Bronchial epithelial cell (primary cell): ENCODE measurements around the gene OBP2A. TPM values are rescaled to one million over a fixed set of nuclear protein-coding genes. Genes with fewer than 3 reads are reported as not detected.

Experiments
- DNase-seq: peaks from one replicate; pipeline ENCODE4 v3.0.0-alpha.2; 2010; ENCODE audit warnings: low read depth
- FAIRE-seq: peaks from 2 replicates; lab custom pipeline; 2011; peaks lifted over from hg19 to GRCh38; lab: Jason Lieb, UNC
- H3K27me3 ChIP-seq: 2 replicates; pipeline ENCODE4 v1.5.1; 2011; ENCODE audit warnings: low read length; ENCODE audit not compliant: control insufficient read depth, insufficient read depth
- H3K36me3 ChIP-seq: 2 replicates; pipeline ENCODE4 v1.5.1; 2011; ENCODE audit warnings: low read length; ENCODE audit not compliant: control insufficient read depth, insufficient read depth
- H3K4me3 ChIP-seq: 2 replicates; pipeline ENCODE4 v1.5.1; 2011; ENCODE audit warnings: mild to moderate bottlenecking, low read depth, low read length, control low read depth
- CTCF ChIP-seq: IDR thresholded peaks from 2 replicates; pipeline ENCODE4 v1.5.1; 2011; ENCODE audit warnings: mild to moderate bottlenecking, moderate library complexity, low read length, control low read depth, inconsistent platforms; ENCODE audit not compliant: insufficient read depth, severe bottlenecking
- total RNA-seq: library from RNA; depleted of rRNA; stranded (reverse); fragments of >200 nt; gene quantifications from 2 replicates; pipeline ENCODE4 v1.2.1, GENCODE V29; 2014

The OBP2A gene
- total RNA-seq, 1 donor from 2014 or later: not detected

GRCh38 chr9:135581636-135582426 lies 35.9 kb downstream of the OBP2A start:
- H3K27me3 ChIP-seq: no peaks in the 10 kb centered on the region
- no peak for TF ChIP-seq CTCF
- no peak overlapping the region for H3K4me3 ChIP-seq
- no peaks in the 10 kb centered on the region for H3K36me3 ChIP-seq
- no peak for DNase-seq
- no peak for FAIRE-seq

- DNase-seq: no peak
These were observed 36.6 kb downstream of the OBP2A start for GRCh38 chr9:135582541-135582940.

GRCh38 chr9:135582966-135583687 lies 37.2 kb downstream of the OBP2A start:
- TF ChIP-seq CTCF: no peak
- H3K4me3 ChIP-seq: no peak overlapping the region
- FAIRE-seq: no peak
- H3K27me3 ChIP-seq: no peaks in the 10 kb centered on the region
- H3K36me3 ChIP-seq: no peaks in the 10 kb centered on the region
- DNase-seq: no peak

More at GRCh38 chr9:135582541-135582940, 36.6 kb downstream of the OBP2A start:
- Histone ChIP-seq H3K27me3 (no peaks in the 10 kb centered on the region), H3K4me3 (no peak overlapping the region), H3K36me3 (no peaks in the 10 kb centered on the region)
- FAIRE-seq: no peak
- TF ChIP-seq CTCF: no peak

GRCh38 chr9:135583688-135584011 lies 37.7 kb downstream of the OBP2A start:
- FAIRE-seq (no peak), DNase-seq (no peak)
- H3K4me3 ChIP-seq: no peak overlapping the region
- no peaks in the 10 kb centered on the region for H3K27me3 ChIP-seq
- H3K36me3 ChIP-seq: no peaks in the 10 kb centered on the region
- no peak for TF ChIP-seq CTCF

- Histone ChIP-seq H3K36me3 (no peaks in the 10 kb centered on the region), H3K27me3 (no peaks in the 10 kb centered on the region), H3K4me3 (no peak overlapping the region)
- DNase-seq: no peak
- no peak for TF ChIP-seq CTCF
- FAIRE-seq: no peak
These were observed 38.4 kb downstream of the OBP2A start for GRCh38 chr9:135584371-135584770.
